Stimulated activated CD4-positive, alpha-beta T cell treated with anti-CD3 and anti-CD28 coated beads, Interleukin-2, amount 100 ng/mL, for 4 hours (primary cell): ENCODE measurements around the gene MYOZ3.

Experiments used
- DNase-seq: peaks from one replicate; pipeline ENCODE4 v3.0.0-alpha.2; 2020; ENCODE audit warnings: low read depth

Gene MYOZ3

DNA sequence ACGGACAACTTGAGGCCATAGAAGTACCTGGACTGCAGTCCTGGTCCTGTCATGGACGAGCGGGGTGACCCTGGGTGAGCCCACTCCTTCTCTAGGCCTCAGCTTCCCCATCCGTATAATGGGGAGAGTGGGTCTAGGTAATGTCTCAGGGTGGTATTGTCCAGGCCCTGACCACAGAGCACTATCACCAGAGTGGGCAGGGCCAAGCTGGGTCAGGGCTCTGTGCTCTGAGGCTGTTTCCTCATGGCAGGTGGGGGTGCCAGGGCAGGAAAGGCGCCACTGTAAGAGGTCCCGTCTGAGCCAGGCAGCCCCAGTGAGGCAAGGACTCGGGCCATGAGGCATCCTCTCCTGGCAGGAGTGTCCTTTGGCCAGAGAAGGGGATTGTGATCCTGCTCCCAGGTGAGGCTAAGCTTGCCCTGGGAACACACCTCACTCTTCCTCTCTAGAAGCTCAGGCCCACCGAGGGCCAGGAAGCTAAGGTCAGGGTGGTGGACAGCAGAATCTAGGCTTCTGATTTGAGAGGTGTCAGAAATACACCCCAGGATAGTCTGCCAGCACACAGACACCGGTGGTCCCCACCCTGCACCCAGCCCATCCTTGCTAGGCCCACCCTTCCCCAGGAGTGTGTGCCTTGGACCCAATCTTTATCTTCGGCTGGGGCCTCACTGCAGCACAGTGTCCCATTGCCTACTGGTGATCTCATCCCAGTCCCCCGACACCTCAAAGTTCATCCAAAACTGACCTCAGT lies 1.5 kb upstream of the MYOZ3 start:
- no peak for DNase-seq

DNA sequence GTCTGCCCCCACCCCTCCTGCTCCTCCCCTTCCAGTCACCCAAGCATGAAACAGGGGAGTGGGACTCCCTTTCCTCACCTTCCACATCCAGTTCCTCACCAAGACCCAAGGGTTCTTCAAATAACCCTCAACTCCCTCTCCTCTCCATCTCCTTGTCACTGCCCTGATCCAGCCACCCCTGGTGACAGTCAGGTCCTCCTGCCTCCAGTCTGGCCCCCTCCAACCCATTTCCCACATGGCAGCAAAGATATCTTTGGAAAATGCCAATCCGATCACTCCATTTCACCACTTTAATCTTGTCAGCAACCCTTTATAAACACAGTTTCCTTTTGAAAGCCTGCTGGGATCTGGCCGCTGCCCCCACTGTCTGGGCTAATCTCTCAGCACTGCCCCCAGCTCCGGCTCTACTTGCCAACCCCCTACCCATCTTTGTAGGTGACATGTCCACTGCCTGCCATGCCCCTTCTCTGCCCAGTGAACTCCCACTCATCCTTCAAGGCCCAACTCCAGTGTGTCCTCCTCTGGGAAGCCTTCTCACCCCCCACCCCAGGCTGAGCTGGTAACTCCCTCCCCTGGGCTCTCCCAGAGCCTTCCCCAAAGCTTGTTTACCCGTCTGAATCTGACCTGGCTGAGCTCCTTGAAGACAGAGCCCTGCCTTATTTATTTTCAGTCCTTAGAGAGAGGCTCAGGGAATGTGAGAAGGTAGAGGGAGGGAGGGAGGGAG lies 781 bp upstream of the MYOZ3 start:
- no peak for DNase-seq

- no peak for DNase-seq
Measured at GRCh38 chr5:150661821-150662596, 958 bp downstream of the MYOZ3 start.

DNA sequence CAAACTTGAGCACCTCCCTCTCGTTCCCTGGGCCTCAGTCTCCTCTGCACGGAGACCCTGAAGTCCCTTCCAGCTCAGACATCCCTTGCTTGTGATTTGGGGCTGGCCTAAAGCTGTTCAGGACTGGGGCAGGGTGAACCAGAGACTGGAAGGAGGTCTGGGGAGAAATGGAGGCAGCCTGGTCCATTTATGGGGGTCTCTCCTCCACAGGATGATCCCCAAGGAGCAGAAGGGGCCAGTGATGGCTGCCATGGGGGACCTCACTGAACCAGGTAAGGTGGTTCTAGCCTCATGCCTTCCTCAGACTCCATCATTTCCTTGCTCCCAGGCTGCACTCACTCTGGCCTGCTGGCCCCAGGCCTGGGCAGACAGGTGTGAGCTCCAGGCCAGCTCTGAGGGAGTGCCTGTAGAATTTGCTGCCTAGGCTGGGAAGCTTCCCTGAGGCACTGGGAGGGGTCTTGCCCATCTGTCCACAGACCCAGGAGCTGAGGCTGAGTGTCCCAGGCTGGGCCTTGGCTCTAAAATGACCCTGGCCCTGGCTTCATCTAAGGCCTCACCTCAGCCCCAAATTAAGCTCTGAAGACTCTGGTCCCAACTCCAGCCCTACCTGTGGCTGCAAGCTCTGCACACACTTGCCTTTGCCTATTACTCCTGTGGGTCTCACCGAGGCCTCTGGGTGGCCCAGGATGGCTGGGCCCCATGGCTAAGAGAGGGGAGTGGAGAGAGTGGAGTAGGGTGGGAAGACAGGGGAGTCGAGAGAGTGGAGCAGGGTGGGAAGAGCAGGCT lies 1.9 kb downstream of the MYOZ3 start:
- DNase-seq: no peak

- no peak for DNase-seq
Measured at GRCh38 chr5:150663936-150664335, 2.9 kb downstream of the MYOZ3 start.

DNA sequence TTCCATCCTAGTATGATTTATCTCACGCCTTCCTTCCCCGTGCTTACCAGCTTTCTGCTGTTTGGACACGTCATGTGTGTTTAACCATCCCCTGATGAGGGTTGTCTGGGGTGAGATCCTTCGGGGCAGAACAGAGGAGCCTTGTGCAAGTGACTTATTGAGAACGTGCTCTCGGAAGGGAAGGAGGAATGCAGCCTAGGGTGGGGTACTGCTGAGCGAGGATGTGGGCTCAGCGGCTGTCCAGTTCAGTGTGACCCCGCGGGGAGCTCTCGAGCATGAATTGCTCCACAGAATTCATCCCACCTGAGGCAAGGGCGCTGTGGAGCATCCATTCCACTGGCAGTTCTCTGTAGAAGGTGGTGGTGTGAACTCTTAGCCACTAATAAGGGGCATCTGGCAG lies 4.0 kb downstream of the MYOZ3 start:
- DNase-seq: no peak

DNA sequence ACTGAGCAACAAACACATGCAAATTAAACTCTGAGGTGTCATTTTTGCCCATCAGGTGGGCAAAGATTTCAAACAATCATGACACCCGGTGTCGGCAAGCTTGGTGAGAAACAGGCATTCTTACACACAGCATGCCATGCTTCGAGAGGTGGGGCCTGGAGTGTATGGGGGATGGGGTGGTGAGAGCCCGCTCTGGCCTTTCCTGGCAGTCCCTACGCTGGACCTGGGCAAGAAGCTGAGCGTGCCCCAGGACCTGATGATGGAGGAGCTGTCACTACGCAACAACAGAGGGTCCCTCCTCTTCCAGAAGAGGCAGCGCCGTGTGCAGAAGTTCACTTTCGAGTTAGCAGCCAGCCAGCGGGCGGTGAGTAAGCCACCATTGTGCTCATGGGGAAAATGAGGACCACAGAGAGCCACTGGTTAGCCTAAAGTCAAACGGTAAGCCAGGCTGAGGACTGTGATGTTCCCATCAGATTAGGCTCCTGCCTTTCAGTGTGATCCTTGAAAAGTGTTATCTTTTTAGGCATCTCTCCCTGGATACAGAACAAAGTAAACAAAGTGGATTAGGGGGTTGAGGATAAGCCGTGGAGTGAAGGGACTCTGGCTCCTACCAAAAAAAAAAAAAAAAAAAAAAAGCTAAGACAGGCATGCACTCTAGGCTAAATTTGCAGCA lies 9.4 kb downstream of the MYOZ3 start:
- DNase-seq: no peak

GRCh38 chr5:150670948-150671310 lies 9.9 kb downstream of the MYOZ3 start:
- no peak for DNase-seq

DNA sequence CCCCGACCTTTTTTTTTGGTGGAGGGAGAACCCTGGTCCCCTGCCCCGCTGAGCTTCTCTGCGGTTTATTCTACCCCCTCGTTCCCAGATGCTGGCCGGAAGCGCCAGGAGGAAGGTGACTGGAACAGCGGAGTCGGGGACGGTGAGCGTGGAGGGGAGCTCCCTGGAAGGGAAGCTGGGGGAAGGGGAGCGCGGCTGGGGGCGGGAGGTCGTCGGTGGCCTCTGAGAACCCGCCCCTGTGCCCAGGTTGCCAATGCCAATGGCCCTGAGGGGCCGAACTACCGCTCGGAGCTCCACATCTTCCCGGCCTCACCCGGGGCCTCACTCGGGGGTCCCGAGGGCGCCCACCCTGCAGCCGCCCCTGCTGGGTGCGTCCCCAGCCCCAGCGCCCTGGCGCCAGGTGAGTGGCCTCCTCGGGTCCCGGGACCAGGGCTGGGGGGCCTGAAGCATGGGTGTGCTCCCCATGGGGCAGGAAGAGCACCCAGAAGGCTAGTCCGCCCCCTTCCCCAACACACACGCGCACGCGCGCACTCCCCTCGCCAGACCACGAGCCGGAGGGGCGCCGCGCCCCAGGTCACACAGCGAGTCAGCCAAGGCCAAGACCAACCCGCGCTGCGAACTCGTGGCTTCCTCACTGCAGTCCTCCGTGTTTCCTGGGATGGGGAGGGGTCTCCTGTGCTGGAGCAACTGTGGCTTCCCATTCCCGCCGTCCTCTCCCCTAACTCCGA lies 10.6 kb downstream of the MYOZ3 start:
- DNase-seq: no peak

DNA sequence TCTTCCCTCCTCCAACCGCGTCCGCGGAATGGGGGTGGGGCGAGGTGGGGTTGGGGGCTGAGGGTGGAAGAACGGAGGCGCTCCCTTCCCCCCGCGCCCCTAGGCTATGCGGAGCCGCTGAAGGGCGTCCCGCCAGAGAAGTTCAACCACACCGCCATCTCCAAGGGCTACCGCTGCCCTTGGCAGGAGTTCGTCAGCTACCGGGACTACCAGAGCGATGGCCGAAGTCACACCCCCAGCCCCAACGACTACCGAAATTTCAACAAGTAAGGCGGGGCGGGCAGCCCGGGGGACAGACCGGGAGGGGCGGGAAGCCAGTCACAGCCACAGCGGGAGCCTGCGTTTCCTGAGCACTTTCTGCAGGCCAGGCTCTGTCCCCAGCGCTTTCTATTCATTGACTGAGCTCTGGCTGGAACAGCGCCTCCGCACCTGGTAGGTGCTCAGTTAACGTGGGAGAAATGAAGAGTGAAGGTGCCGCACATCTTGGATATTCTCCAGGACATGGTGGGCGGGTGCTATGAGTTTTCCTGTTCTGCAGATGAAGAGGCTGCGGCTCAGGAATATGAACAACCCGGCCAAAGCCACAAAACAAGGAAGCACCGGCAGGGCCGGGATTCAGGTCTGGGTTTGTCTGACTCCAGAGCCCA lies 11.3 kb downstream of the MYOZ3 start:
- DNase-seq: no peak

DNA sequence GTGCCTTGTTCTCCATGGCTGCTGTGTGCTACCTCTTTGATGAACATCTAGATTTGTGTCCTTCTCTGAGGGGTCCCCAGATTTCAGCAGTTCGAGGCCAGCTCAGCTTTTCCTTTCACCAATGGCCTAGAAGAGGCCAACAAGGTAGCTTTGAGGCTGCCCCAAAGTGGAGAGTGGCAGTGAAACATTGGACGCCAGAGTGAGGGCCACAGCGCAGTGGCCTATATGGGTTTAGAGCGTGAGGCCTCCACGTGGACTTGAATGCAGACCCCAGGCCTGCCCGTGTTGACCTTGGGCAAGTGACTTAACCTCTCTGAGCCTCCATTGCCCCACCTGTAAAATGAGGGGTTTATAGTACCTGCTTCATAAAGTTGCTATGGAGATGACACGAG lies 11.8 kb downstream of the MYOZ3 start:
- DNase-seq: no peak

- DNase-seq: no peak
Measured at GRCh38 chr5:150674341-150674821, 13.3 kb downstream of the MYOZ3 start.

DNA sequence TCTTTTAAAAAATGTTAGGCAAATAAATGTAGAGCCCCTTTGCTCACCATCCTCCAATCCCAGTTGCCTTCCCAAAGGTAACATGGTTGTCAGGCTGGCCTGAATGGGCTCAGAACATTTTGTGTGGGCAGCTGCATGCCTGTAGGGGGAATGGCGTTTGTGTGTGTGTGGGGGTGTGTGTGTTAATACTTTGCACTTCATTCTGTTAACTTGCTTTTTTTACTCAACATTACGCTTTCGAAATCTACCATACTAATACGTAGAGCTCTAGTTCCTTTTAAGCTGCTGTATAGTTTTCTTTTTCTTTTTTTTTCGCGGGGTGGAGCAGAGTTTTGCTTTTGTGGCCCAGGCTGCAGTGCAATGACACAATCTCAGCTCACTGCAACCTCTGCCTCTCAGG lies 14.0 kb downstream of the MYOZ3 start:
- DNase-seq: no peak

GRCh38 chr5:150676578-150676977 lies 15.5 kb downstream of the MYOZ3 start:
- DNase-seq: no peak

GRCh38 chr5:150689120-150689519 lies 28.1 kb downstream of the MYOZ3 start:
- no peak for DNase-seq

GRCh38 chr5:150690760-150691159 lies 29.7 kb downstream of the MYOZ3 start:
- no peak for DNase-seq

- DNase-seq: no peak
Measured at GRCh38 chr5:150692276-150692675, 31.2 kb downstream of the MYOZ3 start.

- no peak for DNase-seq
Measured at GRCh38 chr5:150694612-150695011, 33.6 kb downstream of the MYOZ3 start.

DNA sequence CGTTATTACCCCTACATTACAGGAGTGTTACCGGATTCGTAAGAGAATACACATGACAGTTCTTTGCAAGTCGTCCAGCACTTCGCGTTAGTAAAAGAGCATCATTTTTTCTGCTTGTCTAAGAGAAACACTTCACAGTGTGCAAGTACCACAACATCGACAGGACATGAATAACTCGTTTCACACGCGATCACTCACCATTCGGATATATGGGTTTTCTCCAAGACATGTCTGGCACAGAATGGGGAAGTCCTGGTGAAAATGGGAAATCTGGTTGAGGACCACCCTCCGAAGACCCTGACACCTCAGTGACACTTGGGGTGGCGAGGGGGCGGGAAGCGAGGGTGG lies 39.2 kb downstream of the MYOZ3 start:
- no peak for DNase-seq

- DNase-seq: peak; percentile 85
Measured at GRCh38 chr5:150700594-150701377, 39.7 kb downstream of the MYOZ3 start, which contains the start of gene RBM22. TSS of gene RBM22 (minus strand) at chr5:150701062. CDS start at chr5:150700985, 77 bp downstream.
